ENCODE data around the gene AGMO. TPM values are rescaled to one million over a fixed set of nuclear protein-coding genes. Genes with fewer than 3 reads are reported as not detected.

AGMO gene
- total RNA-seq, 1 experiment from 2014 or later = not detected

GRCh38 chr7:15159261-15159660, 402.6 kb downstream of the AGMO start:
- Histone ChIP-seq H3K4me1 (ENCODE audit: control insufficient read depth, insufficient read depth, low read length) (no peaks in the 10 kb centered on the region), H3K4me3 (ENCODE audit: low read depth in 2 of 2, low read length in 2 of 2) (no peak overlapping the region), H3K27me3 (ENCODE audit: control insufficient read depth, insufficient read depth, low read length) (no peaks in the 10 kb centered on the region), H3K36me3 (ENCODE audit: control insufficient read depth, insufficient read depth, low read length) (no peaks in the 10 kb centered on the region), H3K27ac (ENCODE audit: low read length) (no peak overlapping the region), H3K9me3 (ENCODE audit: control insufficient read depth, insufficient read depth, low read depth, low read length) (no peaks in the 10 kb centered on the region)
- ATAC-seq = no peak
- BruUV-seq (replicated peaks) = no TSS peak
- ChIA-PET CTCF (no interaction called here), POLR2A (no interaction called here)
- DNase-seq (ENCODE audit: low read depth, low spot score) = no peak
- in situ Hi-C loops (cut with HindIII; ENCODE audit: low pct_unique_long_range_greater_than_20kb, low sequenced_read_pairs) (no loop called here), intact Hi-C loops (cut with micrococcal nuclease; ENCODE audit: unreplicated experiment) (no loop called here)
- TF ChIP-seq POLR2AphosphoS5 (IDR thresholded peaks at IDR 0.05; ENCODE audit: low read depth, low read length) (no peak), CTCF (IDR thresholded peaks at IDR 0.05) (no peak), TCF7L2 (IDR thresholded peaks at IDR 0.05; ENCODE audit: low read depth, low read length) (no peak), SIN3A (IDR thresholded peaks at IDR 0.05; ENCODE audit: borderline replicate concordance, insufficient read depth, low read depth, low read length) (no peak), REST (IDR thresholded peaks at IDR 0.05; ENCODE audit: insufficient read depth in 1 of 2, low read depth in 2 of 2, low read length in 1 of 2) (no peak)

GRCh38 chr7:15158141-15158810, 403.5 kb downstream of the AGMO start:
- DNase-seq (ENCODE audit: low read depth, low spot score) (no peak), ATAC-seq (no peak)
- no peaks in the 10 kb centered on the region for H3K9me3 ChIP-seq (ENCODE audit: control insufficient read depth, insufficient read depth, low read depth, low read length)
- no TSS peak for BruUV-seq (replicated peaks)
- in situ Hi-C loops (cut with HindIII; ENCODE audit: low pct_unique_long_range_greater_than_20kb, low sequenced_read_pairs) (no loop called here), intact Hi-C loops (cut with micrococcal nuclease; ENCODE audit: unreplicated experiment) (no loop called here)
- ChIA-PET CTCF (no interaction called here), POLR2A (no interaction called here)
- no peaks in the 10 kb centered on the region for H3K36me3 ChIP-seq (ENCODE audit: control insufficient read depth, insufficient read depth, low read length)
- H3K4me1 ChIP-seq (ENCODE audit: control insufficient read depth, insufficient read depth, low read length) = no peaks in the 10 kb centered on the region
- TF ChIP-seq SIN3A (IDR thresholded peaks at IDR 0.05; ENCODE audit: borderline replicate concordance, insufficient read depth, low read depth, low read length) (no peak), TCF7L2 (IDR thresholded peaks at IDR 0.05; ENCODE audit: low read depth, low read length) (no peak), REST (IDR thresholded peaks at IDR 0.05; ENCODE audit: insufficient read depth in 1 of 2, low read depth in 2 of 2, low read length in 1 of 2) (no peak), POLR2AphosphoS5 (IDR thresholded peaks at IDR 0.05; ENCODE audit: low read depth, low read length) (no peak), CTCF (IDR thresholded peaks at IDR 0.05) (no peak)
- H3K4me3 ChIP-seq (ENCODE audit: low read depth in 2 of 2, low read length in 2 of 2) = no peak overlapping the region
- H3K27me3 ChIP-seq (ENCODE audit: control insufficient read depth, insufficient read depth, low read length) = no peaks in the 10 kb centered on the region
- no peak overlapping the region for H3K27ac ChIP-seq (ENCODE audit: low read length)

Data from Panc1 (cell line).